ENCODE data around the gene SPESP1.
A peak's percentile ranks its signal among the peaks of the same experiment; 100 is the strongest.

Gene SPESP1

GRCh38 chr15:68900027-68900426 lies 30.3 kb upstream of the SPESP1 start:
- no peak overlapping the region for H2AFZ ChIP-seq (ENCODE audit: low read depth)
- no peaks in the 10 kb centered on the region for H3K36me3 ChIP-seq (ENCODE audit: insufficient read depth)
- H3K9ac ChIP-seq = no peak overlapping the region
- no peaks in the 10 kb centered on the region for H3K27me3 ChIP-seq (ENCODE audit: insufficient read depth, low read depth)
- no peak overlapping the region for H3K4me3 ChIP-seq (IDR thresholded peaks at IDR 0.05; ENCODE audit: insufficient read depth, low read depth, low read length)
- no peak overlapping the region for H3K4me2 ChIP-seq
- no peaks in the 10 kb centered on the region for H4K20me1 ChIP-seq (ENCODE audit: insufficient read depth)
- TF ChIP-seq, protein P1, sequence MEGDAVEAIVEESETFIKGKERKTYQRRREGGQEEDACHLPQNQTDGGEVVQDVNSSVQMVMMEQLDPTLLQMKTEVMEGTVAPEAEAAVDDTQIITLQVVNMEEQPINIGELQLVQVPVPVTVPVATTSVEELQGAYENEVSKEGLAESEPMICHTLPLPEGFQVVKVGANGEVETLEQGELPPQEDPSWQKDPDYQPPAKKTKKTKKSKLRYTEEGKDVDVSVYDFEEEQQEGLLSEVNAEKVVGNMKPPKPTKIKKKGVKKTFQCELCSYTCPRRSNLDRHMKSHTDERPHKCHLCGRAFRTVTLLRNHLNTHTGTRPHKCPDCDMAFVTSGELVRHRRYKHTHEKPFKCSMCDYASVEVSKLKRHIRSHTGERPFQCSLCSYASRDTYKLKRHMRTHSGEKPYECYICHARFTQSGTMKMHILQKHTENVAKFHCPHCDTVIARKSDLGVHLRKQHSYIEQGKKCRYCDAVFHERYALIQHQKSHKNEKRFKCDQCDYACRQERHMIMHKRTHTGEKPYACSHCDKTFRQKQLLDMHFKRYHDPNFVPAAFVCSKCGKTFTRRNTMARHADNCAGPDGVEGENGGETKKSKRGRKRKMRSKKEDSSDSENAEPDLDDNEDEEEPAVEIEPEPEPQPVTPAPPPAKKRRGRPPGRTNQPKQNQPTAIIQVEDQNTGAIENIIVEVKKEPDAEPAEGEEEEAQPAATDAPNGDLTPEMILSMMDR (conservative IDR thresholded peaks at IDR 0.05; ENCODE audit: low read depth, low read length) = no peak
- no peaks in the 10 kb centered on the region for H3K4me1 ChIP-seq (ENCODE audit: low read depth, poor library complexity, severe bottlenecking)
- no peak overlapping the region for H3K27ac ChIP-seq
- H3K79me2 ChIP-seq (ENCODE audit: insufficient read depth, low read depth) = no peaks in the 10 kb centered on the region

- Histone ChIP-seq H3K4me2 (no peak overlapping the region), H2AFZ (ENCODE audit: low read depth) (no peak overlapping the region), H4K20me1 (ENCODE audit: insufficient read depth) (no peaks in the 10 kb centered on the region), H3K9ac (no peak overlapping the region), H3K4me3 (IDR thresholded peaks at IDR 0.05; ENCODE audit: insufficient read depth, low read depth, low read length) (no peak overlapping the region), H3K4me1 (ENCODE audit: low read depth, poor library complexity, severe bottlenecking) (peaks cover 32% of the 10 kb centered on the region), H3K27ac (no peak overlapping the region), H3K27me3 (ENCODE audit: insufficient read depth, low read depth) (no peaks in the 10 kb centered on the region), H3K36me3 (ENCODE audit: insufficient read depth) (no peaks in the 10 kb centered on the region), H3K79me2 (ENCODE audit: insufficient read depth, low read depth) (no peaks in the 10 kb centered on the region)
- TF ChIP-seq, protein P1 (conservative IDR thresholded peaks at IDR 0.05; ENCODE audit: low read depth, low read length) = no peak
Measured at GRCh38 chr15:68907396-68907923, 22.9 kb upstream of the SPESP1 start.

- Histone ChIP-seq H3K27ac (no peak overlapping the region), H3K79me2 (ENCODE audit: insufficient read depth, low read depth) (no peaks in the 10 kb centered on the region), H3K4me1 (ENCODE audit: low read depth, poor library complexity, severe bottlenecking) (peaks cover 32% of the 10 kb centered on the region), H3K9ac (no peak overlapping the region), H4K20me1 (ENCODE audit: insufficient read depth) (no peaks in the 10 kb centered on the region), H3K27me3 (ENCODE audit: insufficient read depth, low read depth) (no peaks in the 10 kb centered on the region), H3K4me3 (IDR thresholded peaks at IDR 0.05; ENCODE audit: insufficient read depth, low read depth, low read length) (no peak overlapping the region), H3K36me3 (ENCODE audit: insufficient read depth) (no peaks in the 10 kb centered on the region), H2AFZ (ENCODE audit: low read depth) (no peak overlapping the region), H3K4me2 (0 out of 2 replicates have a peak overlapping the region, but pooled peaks have one; percentile 22)
- TF ChIP-seq, protein P1 (conservative IDR thresholded peaks at IDR 0.05; ENCODE audit: low read depth, low read length) = no peak
Measured at GRCh38 chr15:68909601-68910100, 20.7 kb upstream of the SPESP1 start.

DNA sequence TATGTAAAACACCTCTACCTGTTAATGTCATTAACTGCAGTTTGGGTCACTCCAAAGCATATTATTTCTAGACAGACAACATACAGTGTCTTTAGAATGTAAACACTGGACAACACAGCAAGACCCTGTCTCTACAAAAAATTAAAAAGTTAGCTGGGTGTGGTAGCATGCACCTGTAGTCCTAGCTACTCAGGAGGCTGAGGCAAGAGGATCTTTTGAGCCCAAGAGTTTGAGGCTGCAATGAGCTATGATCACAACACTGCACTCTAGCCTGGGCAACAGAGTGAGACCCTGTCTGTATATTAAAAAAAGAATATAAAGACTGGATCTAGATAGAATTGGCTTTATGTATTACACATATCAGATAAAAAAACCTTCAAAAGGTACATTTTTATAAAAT lies 20.0 kb upstream of the SPESP1 start:
- Histone ChIP-seq H4K20me1 (ENCODE audit: insufficient read depth) (no peaks in the 10 kb centered on the region), H3K27ac (peak overlapping the region; percentile 41; the same call in 1 of the 2 replicates), H3K79me2 (ENCODE audit: insufficient read depth, low read depth) (no peaks in the 10 kb centered on the region), H3K36me3 (ENCODE audit: insufficient read depth) (no peaks in the 10 kb centered on the region), H3K4me2 (peak overlapping the region; percentile 53), H3K4me3 (IDR thresholded peaks at IDR 0.05; ENCODE audit: insufficient read depth, low read depth, low read length) (no peak overlapping the region), H2AFZ (ENCODE audit: low read depth) (no peak overlapping the region), H3K27me3 (ENCODE audit: insufficient read depth, low read depth) (no peaks in the 10 kb centered on the region), H3K9ac (no peak overlapping the region), H3K4me1 (ENCODE audit: low read depth, poor library complexity, severe bottlenecking) (peaks cover 32% of the 10 kb centered on the region)
- TF ChIP-seq, protein P1 (conservative IDR thresholded peaks at IDR 0.05; ENCODE audit: low read depth, low read length) = no peak

Data from KMS-11 (cell line).